Subcutaneous adipose tissue (tissue), 4 donors: ENCODE measurements around the gene PPP1R3F. TPM values are rescaled to one million over a fixed set of nuclear protein-coding genes. Genes with fewer than 3 reads are reported as not detected.

Experiments used
- CTCF ChIP-seq: fragments of 450-650 bp; IDR thresholded peaks from one replicate; pipeline ENCODE4 v1.5.1; 2016; ENCODE audit warnings: low read depth, mild to moderate bottlenecking, control low read depth, antibody characterized with exemption, moderate library complexity
- total RNA-seq, 4 donors: library from RNA; depleted of rRNA; stranded (reverse); fragments of >200 nt; gene quantifications; one replicate each; pipeline ENCODE4 v1.1.0, GENCODE V29; 2016

The PPP1R3F gene
- total RNA-seq, 4 donors from 2014 or later: 1.8 to 7.5 (median 4.5) TPM

- TF ChIP-seq CTCF: no peak
These were observed 3.7 kb downstream of the PPP1R3F start for GRCh38 chrX:49273181-49273727.

DNA sequence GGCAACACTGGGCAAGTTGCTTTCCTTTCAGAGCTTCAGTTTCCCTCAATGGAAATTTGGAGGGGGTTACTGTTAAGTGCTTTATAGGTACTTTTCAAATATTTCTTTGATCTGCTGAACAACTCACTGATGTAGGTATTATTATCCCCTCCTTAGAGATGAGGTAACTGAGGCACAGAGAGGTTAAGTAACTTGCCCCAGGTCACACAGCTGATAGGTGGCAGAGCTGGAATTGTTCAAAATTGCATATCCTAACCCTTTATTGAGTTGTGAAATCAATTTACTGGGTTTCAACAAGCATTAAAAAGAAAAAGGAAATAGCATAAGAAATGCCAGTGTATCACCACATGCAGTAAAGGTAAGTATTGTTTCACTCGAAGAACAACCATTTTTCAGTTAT is 6.6 kb downstream of the PPP1R3F start:
- no peak for TF ChIP-seq CTCF

- TF ChIP-seq CTCF: no peak
These were observed 7.3 kb downstream of the PPP1R3F start for GRCh38 chrX:49276671-49277534.

GRCh38 chrX:49277535-49277830 is 7.9 kb downstream of the PPP1R3F start:
- no peak for TF ChIP-seq CTCF

GRCh38 chrX:49278081-49278480 is 8.5 kb downstream of the PPP1R3F start:
- TF ChIP-seq CTCF: no peak

DNA sequence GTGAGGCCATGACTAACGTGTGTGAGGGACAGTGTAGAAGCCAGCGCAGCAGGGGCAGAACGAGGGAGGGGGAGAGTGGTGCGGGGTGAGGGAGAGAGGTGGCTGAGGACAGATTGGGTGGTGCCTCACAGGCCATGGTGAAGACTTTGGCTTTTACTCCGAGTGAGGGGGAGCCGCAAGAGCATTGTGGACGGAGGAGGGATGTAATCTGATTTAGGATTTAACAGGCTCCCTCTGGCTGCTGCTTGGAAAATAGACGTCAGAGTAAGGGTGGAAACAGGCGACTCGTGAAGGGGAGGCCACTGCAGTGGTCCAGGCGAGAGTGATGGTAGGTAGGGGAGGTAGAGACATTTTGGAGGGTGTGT is 13.0 kb downstream of the PPP1R3F start:
- TF ChIP-seq CTCF: no peak

DNA sequence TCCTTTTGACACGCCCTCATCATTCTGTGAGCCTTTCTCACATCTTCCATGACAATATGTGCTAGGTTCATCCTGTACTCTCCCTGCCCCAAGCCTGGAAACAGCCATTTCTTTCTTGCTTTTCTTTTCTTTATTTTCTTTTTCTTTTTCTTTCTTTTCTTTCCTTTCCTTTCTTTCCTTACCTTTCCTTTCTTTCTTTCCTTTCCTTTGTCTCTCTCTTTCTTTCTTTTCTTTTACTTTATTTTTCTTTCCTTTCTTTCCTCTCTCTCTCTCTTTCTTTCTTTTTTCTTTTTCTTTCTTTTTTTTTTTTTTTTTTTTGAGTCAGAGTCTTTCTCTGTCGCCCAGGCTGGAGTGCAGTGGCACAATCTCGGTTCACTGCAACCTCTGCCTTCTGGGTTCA is 14.6 kb downstream of the PPP1R3F start:
- no peak for TF ChIP-seq CTCF
